ENCODE data around the gene RBM18.

DNA sequence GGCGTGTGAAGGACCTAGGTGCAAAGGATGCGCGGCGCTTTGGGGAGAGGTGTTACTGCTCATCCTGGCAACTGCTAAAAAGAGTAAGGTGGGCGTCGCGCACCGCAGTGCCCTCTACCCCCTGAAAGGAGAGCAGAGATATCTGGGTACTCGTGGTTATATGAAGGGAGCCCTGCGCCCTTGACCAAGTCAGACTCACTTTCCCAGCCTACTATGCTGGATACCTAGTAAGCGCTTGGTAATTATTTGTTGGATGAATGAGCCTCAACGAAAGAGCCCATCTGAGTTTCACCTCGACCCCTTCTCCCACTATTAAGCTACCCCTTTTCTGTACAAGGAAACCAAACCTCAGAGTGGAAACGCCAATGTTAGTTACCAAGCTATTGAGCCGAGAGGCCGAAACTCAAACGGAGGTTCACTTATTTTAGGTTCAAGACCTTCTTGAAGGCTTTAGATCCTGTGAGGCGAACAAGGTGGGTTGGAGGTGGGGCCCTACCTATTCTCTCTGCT is 43.9 kb downstream of the RBM18 start:
- TF ChIP-seq, protein P1, sequence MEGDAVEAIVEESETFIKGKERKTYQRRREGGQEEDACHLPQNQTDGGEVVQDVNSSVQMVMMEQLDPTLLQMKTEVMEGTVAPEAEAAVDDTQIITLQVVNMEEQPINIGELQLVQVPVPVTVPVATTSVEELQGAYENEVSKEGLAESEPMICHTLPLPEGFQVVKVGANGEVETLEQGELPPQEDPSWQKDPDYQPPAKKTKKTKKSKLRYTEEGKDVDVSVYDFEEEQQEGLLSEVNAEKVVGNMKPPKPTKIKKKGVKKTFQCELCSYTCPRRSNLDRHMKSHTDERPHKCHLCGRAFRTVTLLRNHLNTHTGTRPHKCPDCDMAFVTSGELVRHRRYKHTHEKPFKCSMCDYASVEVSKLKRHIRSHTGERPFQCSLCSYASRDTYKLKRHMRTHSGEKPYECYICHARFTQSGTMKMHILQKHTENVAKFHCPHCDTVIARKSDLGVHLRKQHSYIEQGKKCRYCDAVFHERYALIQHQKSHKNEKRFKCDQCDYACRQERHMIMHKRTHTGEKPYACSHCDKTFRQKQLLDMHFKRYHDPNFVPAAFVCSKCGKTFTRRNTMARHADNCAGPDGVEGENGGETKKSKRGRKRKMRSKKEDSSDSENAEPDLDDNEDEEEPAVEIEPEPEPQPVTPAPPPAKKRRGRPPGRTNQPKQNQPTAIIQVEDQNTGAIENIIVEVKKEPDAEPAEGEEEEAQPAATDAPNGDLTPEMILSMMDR (IDR thresholded peaks at IDR 0.05) = no peak
- no peak for TF ChIP-seq POLR2A (IDR thresholded peaks at IDR 0.05)

Measured in uterus (tissue), 2 donors.